Astrocyte of the spinal cord (primary cell): Measurements from ENCODE around the gene PHYHIPL.

Experiments used
- DNase-seq: peaks from one replicate; pipeline ENCODE4 v3.0.0; 2011; ENCODE audit warnings: low read depth, low spot score
- H3K4me3 ChIP-seq: 2 replicates; pipeline ENCODE4 v1.5.1; 2011; ENCODE audit warnings: low read depth, mild to moderate bottlenecking, low read length, moderate library complexity
- CTCF ChIP-seq: IDR thresholded peaks from 2 replicates; pipeline ENCODE4 v1.5.1; 2012; ENCODE audit warnings: low read depth, mild to moderate bottlenecking, low read length, inconsistent platforms
- in situ Hi-C: cut with HindIII; loops from 2 replicates; pipeline ENCODE4 v1.10.0; 2017; ENCODE audit warnings: low sequenced_read_pairs

PHYHIPL gene

GRCh38 chr10:59265141-59265540, 88.7 kb downstream of the PHYHIPL start:
- H3K4me3 ChIP-seq = no peak overlapping the region
- no peak for TF ChIP-seq CTCF
- in situ Hi-C loops = no loop called here
- DNase-seq = no peak

GRCh38 chr10:59266321-59266720, 89.9 kb downstream of the PHYHIPL start:
- no peak for DNase-seq
- no peak for TF ChIP-seq CTCF
- H3K4me3 ChIP-seq = no peak overlapping the region
- in situ Hi-C loops = no loop called here

- in situ Hi-C loops = no loop called here
- no peak overlapping the region for H3K4me3 ChIP-seq
- TF ChIP-seq CTCF = no peak
- DNase-seq = no peak
Observed at GRCh38 chr10:59268460-59268859, 92.0 kb downstream of the PHYHIPL start.

GRCh38 chr10:59269651-59270050, 93.2 kb downstream of the PHYHIPL start:
- DNase-seq = no peak
- no peak for TF ChIP-seq CTCF
- no peak overlapping the region for H3K4me3 ChIP-seq
- in situ Hi-C loops = no loop called here

- H3K4me3 ChIP-seq = no peak overlapping the region
- TF ChIP-seq CTCF = no peak
- in situ Hi-C loops = no loop called here
- no peak for DNase-seq
Observed at GRCh38 chr10:59270492-59270891, 94.0 kb downstream of the PHYHIPL start.

GRCh38 chr10:59271160-59271559, 94.7 kb downstream of the PHYHIPL start:
- no peak for TF ChIP-seq CTCF
- DNase-seq = no peak
- H3K4me3 ChIP-seq = no peak overlapping the region
- in situ Hi-C loops = no loop called here

GRCh38 chr10:59272061-59272460, 95.6 kb downstream of the PHYHIPL start:
- no peak for DNase-seq
- no peak for TF ChIP-seq CTCF
- in situ Hi-C loops = no loop called here

More at GRCh38 chr10:59272061-59272460, 95.6 kb downstream of the PHYHIPL start:
- H3K4me3 ChIP-seq = no peak overlapping the region
